ENCODE data around the gene FOXL2NB. TPM values are rescaled to one million over a fixed set of nuclear protein-coding genes. Genes with fewer than 3 reads are reported as not detected.

The FOXL2NB gene
- total and polyA plus RNA-seq, 2 of the 13 experiments (the other 11 are each of a cell fraction or from before 2014, with no cell fraction given) = not detected

GRCh38 chr3:138915503-138916498 is 31.2 kb upstream of the FOXL2NB start (continued):
- TF ChIP-seq ZNF142 (CRISPR knock-in tag; IDR thresholded peaks at IDR 0.05) (no peak), MTA1 (CRISPR knock-in tag; IDR thresholded peaks at IDR 0.05; ENCODE audit: borderline replicate concordance) (no peak), ZNF567 (CRISPR knock-in tag; IDR thresholded peaks at IDR 0.05; ENCODE audit: borderline replicate concordance) (no peak; the same call in 1 of the 2 replicates), FOXK1 (CRISPR knock-in tag; IDR thresholded peaks at IDR 0.05; ENCODE audit: borderline replicate concordance, low read depth) (peak; percentile 15; the same call in 1 of the 2 replicates), ZNF879 (CRISPR knock-in tag; IDR thresholded peaks at IDR 0.05) (no peak), ZNF24 (IDR thresholded peaks at IDR 0.05) (0 out of 2 replicates have a peak, but pooled peaks have one; percentile 34), UBTF (CRISPR knock-in tag; IDR thresholded peaks at IDR 0.05) (peak; percentile 76), HNRNPL (IDR thresholded peaks at IDR 0.05; ENCODE audit: low read depth, low read length) (0 out of 2 replicates have a peak, but pooled peaks have one; percentile 57), REPIN1 (CRISPR knock-in tag; IDR thresholded peaks at IDR 0.05; ENCODE audit: borderline replicate concordance, low read depth) (peak; percentile 53), MAFK (conservative IDR thresholded peaks at IDR 0.05 in 1 of 2, IDR thresholded peaks at IDR 0.05 in 1 of 2; ENCODE audit: low read length in 2 of 2) (no peak), ZGPAT (CRISPR knock-in tag; IDR thresholded peaks at IDR 0.05) (peak; percentile 40; the same call in 1 of the 2 replicates), ZNF747 (CRISPR knock-in tag; IDR thresholded peaks at IDR 0.05; ENCODE audit: borderline replicate concordance) (peak; percentile 49; the same call in 1 of the 2 replicates), SOX13 (IDR thresholded peaks at IDR 0.05) (no peak), SOX13 (CRISPR knock-in tag; conservative IDR thresholded peaks at IDR 0.05 in 1 of 2, IDR thresholded peaks at IDR 0.05 in 1 of 2) (no peak), ZNF580 (CRISPR knock-in tag; IDR thresholded peaks at IDR 0.05; ENCODE audit: borderline replicate concordance, low read depth) (peak; percentile 45; the same call in 1 of the 2 replicates), CC2D1A (CRISPR knock-in tag; IDR thresholded peaks at IDR 0.05) (no peak)

Data from HepG2 (cell line).